GM12878 (cell line): ENCODE measurements around the gene LNPK. TPM values are rescaled to one million over a fixed set of nuclear protein-coding genes. Genes with fewer than 3 reads are reported as not detected.

Experiments
- ATAC-seq: fragments of 200-7000 bp; cut with Tn5 transposase; 3 replicates; pipeline ENCODE4 v1.9.1; 2020; ENCODE audit warnings: mild to moderate bottlenecking, moderate library complexity
- BruUV-seq: library from RNA; stranded (reverse); fragments of 400-500 nt; replicated peaks from 2 replicates; lab custom pipeline; 2021; lab: Mats Ljungman, UMichigan
- CTCF ChIA-PET: fragments of 300-600 bp; sonication (Branson Sonifier 250); formaldehyde crosslinking; extraction: SDS; loops from one replicate; lab custom pipeline; 2021; ENCODE audit warnings: inconsistent platforms; lab: Yijun Ruan, JAX
- POLR2A ChIA-PET: fragments of 350-600 bp; formaldehyde crosslinking; extraction: SDS; loops from one replicate; lab custom pipeline; 2021; ENCODE audit warnings: inconsistent platforms; lab: Charles Lee
- RAD21 ChIA-PET: fragments of 300-600 bp; sonication (Branson Sonifier 250); formaldehyde crosslinking; loops from one replicate; lab custom pipeline; 2023; ENCODE audit warnings: antibody characterized with exemption; ENCODE audit not compliant: unreplicated experiment; lab: Charles Lee
- SMC1A ChIA-PET: fragments of 300-600 bp; sonication (Branson Sonifier 250); formaldehyde crosslinking; loops from one replicate; lab custom pipeline; 2023; ENCODE audit not compliant: unreplicated experiment, uncharacterized antibody; lab: Charles Lee
- DNase-seq: peaks from one replicate; pipeline ENCODE4 v3.0.0-alpha.2; 2011; ENCODE audit warnings: low read depth, low spot score
- FAIRE-seq: peaks from 3 replicates; lab custom pipeline; 2011; peaks lifted over from hg19 to GRCh38; lab: Jason Lieb, UNC
- H2AFZ ChIP-seq: 2 replicates; pipeline ENCODE4 v1.6.0; 2011; ENCODE audit warnings: low read depth, low read length, control low read depth; ENCODE audit not compliant: control insufficient read depth
- H3K27ac ChIP-seq: 2 replicates; pipeline ENCODE4 v1.5.1; 2011; ENCODE audit warnings: control low read depth; ENCODE audit not compliant: control insufficient read depth, insufficient read depth
- H3K27me3 ChIP-seq, 2 experiments: replicated peaks in 1 of 2; 2 replicates each; pipeline versions ENCODE4 v1.6.0 to v1.6.1; 2011; ENCODE audit warnings: low read length in 1 of 2; ENCODE audit not compliant: control insufficient read depth in 2 of 2, insufficient read depth in 2 of 2
- H3K36me3 ChIP-seq, 2 experiments: 2 replicates each; pipeline ENCODE4 v1.5.1; 2011; ENCODE audit warnings: low read length in 1 of 2; ENCODE audit not compliant: control insufficient read depth in 2 of 2, insufficient read depth in 2 of 2
- H3K4me1 ChIP-seq: 2 replicates; pipeline ENCODE4 v1.6.1; 2011; ENCODE audit warnings: mild to moderate bottlenecking, low read length, moderate library complexity, mixed read lengths; ENCODE audit not compliant: control insufficient read depth, insufficient read depth
- H3K4me2 ChIP-seq: 2 replicates; pipeline ENCODE4 v1.6.0; 2011; ENCODE audit warnings: control low read depth; ENCODE audit not compliant: control insufficient read depth, insufficient read depth
- H3K4me3 ChIP-seq: fragments of 200-600 bp; sonication (generic); 2 replicates; pipeline ENCODE4 v1.5.1; 2016
- H3K79me2 ChIP-seq: 2 replicates; pipeline ENCODE4 v1.6.0; 2011; ENCODE audit warnings: low read length; ENCODE audit not compliant: control insufficient read depth, insufficient read depth
- H3K9ac ChIP-seq: 2 replicates; pipeline ENCODE4 v1.8.0; 2011; ENCODE audit warnings: low read length, control low read depth, mixed read lengths; ENCODE audit not compliant: control insufficient read depth, insufficient read depth
- H3K9me3 ChIP-seq: replicated peaks from 3 replicates; pipeline ENCODE4 v1.5.1; 2011; ENCODE audit warnings: mild to moderate bottlenecking, low read length; ENCODE audit not compliant: control insufficient read depth, insufficient read depth
- H4K20me1 ChIP-seq: 2 replicates; pipeline ENCODE4 v1.6.0; 2011; ENCODE audit not compliant: control insufficient read depth, insufficient read depth
- EED ChIP-seq: sonication (generic); IDR thresholded peaks from 2 replicates; pipeline ENCODE4 v1.6.1; 2016; ENCODE audit warnings: antibody characterized with exemption, low read depth
- EGR1 ChIP-seq, 2 experiments: IDR thresholded peaks; 1 replicate in 1 of 2; 2 replicates in 1 of 2; pipeline ENCODE4 v1.6.1; 2011 to 2012; ENCODE audit warnings: low read depth in 2 of 2, low read length in 2 of 2, borderline replicate concordance in 1 of 2, mild to moderate bottlenecking in 1 of 2, moderate library complexity in 1 of 2
- MEF2B ChIP-seq: fragments of 450-650 bp; IDR thresholded peaks from 2 replicates; pipeline ENCODE4 v1.6.1; 2018; ENCODE audit warnings: mild to moderate bottlenecking, moderate library complexity; ENCODE audit not compliant: partially characterized antibody, poor library complexity, severe bottlenecking
- NFXL1 ChIP-seq: fragments of 450-650 bp; IDR thresholded peaks from 2 replicates; pipeline ENCODE4 v1.6.1; 2017; ENCODE audit warnings: antibody characterized with exemption, mild to moderate bottlenecking, borderline replicate concordance
- NR2C2 ChIP-seq: IDR thresholded peaks from 2 replicates; pipeline ENCODE4 v1.6.1; 2011; ENCODE audit warnings: borderline replicate concordance, low read depth; ENCODE audit not compliant: control insufficient read depth, insufficient read length
- NRF1 ChIP-seq: conservative IDR thresholded peaks from 2 replicates; pipeline ENCODE4 v1.6.1; 2011; ENCODE audit warnings: mild to moderate bottlenecking, low read depth, low read length, improper control_type of control experiment
- PML ChIP-seq: IDR thresholded peaks from 2 replicates; pipeline ENCODE4 v1.6.1; 2012; ENCODE audit warnings: low read length, inconsistent platforms
- RELA ChIP-seq: fragments of 450-650 bp; IDR thresholded peaks from 2 replicates; pipeline ENCODE4 v1.8.0; 2014; ENCODE audit warnings: borderline replicate concordance; ENCODE audit not compliant: partially characterized antibody
- WGBS: methylation state at CpG from one replicate; pipeline ENCODE4 v1.1.6; 2016; ENCODE audit warnings: low lambda C conversion rate; ENCODE audit not compliant: insufficient replicate concordance, insufficient coverage; ENCODE audit errors: missing lambda C conversion rate; 5-methylcytosine and 5-hydroxymethylcytosine counted together
- in situ Hi-C: fragments of 300-500 bp; cut with MboI; formaldehyde crosslinking; loops from 9 replicates; pipeline ENCODE4 v1.14.3; 2018; ENCODE audit warnings: mixed read lengths
- intact Hi-C: fragments of 100-400 bp; cut with micrococcal nuclease; formaldehyde crosslinking; loops from one replicate; pipeline ENCODE4 v1.14.2; 2022; ENCODE audit not compliant: unreplicated experiment
- polyA plus RNA-seq, 11 experiments: library from polyadenylated mRNA; depleted of rRNA in 4 of 11; unstranded in 6 of 11; stranded (reverse) in 5 of 11; fragments of >200 nt; fragmentation: Nextera tagmentation in 4 of 11; fragmentation: Illumina TruSeq in 1 of 11; extraction: Ambion mirVana in 4 of 11; extraction: Trizol in 1 of 11; gene quantifications; 1 replicate in 1 of 11; 2 replicates in 10 of 11; pipeline versions ENCODE4 v1.2.1 to v1.2.3, GENCODE V29; 2011 to 2016; ENCODE audit warnings: inconsistent platforms in 2 of 11, missing spikeins in 2 of 11, low read depth in 1 of 11
- total RNA-seq, 4 experiments: library from RNA; depleted of rRNA in 3 of 4; stranded (reverse); fragments of >200 nt in 3 of 4; fragmentation: Illumina TruSeq in 1 of 4; extraction: Trizol in 1 of 4; gene quantifications; 2 replicates each; pipeline versions ENCODE4 v1.2.1 to v1.2.3, GENCODE V29; 2013 to 2021
- TF ChIP-seq, protein P1 (sequence below): fragments of 450-650 bp; IDR thresholded peaks from 2 replicates; pipeline ENCODE4 v1.6.1; 2017; ENCODE audit warnings: mild to moderate bottlenecking
- TF ChIP-seq, protein P2 (sequence below): IDR thresholded peaks from 2 replicates; pipeline ENCODE4 v1.6.1; 2012; ENCODE audit warnings: low read depth, low read length, improper control_type of control experiment

LNPK gene
- total and polyA plus RNA-seq, 10 of the 15 experiments (the other 5 are each of a cell fraction or from before 2014, with no cell fraction given), result 3.2 to 30.0 (median 15.6) TPM

DNA sequence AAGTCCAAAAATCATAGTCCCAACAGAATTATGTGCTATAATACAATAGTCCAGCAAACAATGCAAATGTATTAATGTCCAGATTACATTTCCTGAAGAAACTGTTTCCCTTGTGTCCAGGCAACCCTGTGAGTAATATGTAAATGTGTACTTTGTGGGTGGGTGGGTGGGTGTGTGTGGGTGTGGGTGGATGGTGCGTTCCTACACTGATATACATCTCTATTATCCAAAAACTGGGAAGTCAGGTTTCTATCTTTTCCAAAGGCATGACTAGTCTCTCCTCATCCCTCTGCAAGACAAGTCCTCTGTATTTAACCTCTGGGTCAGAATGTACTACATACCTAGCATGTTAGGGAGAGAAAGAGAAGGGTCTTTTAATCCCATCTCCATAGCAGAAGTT is 71.6 kb downstream of the LNPK start (continued):
- TF ChIP-seq, protein P1, sequence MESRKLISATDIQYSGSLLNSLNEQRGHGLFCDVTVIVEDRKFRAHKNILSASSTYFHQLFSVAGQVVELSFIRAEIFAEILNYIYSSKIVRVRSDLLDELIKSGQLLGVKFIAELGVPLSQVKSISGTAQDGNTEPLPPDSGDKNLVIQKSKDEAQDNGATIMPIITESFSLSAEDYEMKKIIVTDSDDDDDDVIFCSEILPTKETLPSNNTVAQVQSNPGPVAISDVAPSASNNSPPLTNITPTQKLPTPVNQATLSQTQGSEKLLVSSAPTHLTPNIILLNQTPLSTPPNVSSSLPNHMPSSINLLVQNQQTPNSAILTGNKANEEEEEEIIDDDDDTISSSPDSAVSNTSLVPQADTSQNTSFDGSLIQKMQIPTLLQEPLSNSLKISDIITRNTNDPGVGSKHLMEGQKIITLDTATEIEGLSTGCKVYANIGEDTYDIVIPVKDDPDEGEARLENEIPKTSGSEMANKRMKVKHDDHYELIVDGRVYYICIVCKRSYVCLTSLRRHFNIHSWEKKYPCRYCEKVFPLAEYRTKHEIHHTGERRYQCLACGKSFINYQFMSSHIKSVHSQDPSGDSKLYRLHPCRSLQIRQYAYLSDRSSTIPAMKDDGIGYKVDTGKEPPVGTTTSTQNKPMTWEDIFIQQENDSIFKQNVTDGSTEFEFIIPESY, result no peak
- TF ChIP-seq, all 136 proteins: peak for 0

DNA sequence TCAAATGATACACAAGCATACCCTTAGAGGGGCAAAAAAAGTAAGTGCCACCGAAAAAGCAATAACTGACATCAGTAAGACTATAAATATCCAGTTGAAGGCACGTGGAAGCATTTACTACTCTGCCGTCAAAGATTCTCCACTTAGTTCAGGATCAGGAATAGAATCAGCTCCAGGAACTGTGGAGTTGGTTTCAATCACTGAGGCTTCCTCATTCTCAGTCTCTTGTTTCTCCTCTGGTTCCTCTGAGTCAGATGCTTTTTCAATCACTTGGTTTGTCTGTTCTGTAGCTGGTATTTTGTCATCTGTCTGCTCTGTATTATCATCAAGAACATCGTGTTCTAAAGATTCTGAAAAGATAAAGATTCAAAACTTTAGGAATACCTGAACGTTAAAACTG is 72.2 kb downstream of the LNPK start:
- ChIA-PET POLR2A (no interaction called here), SMC1A (interaction anchor here (0.7 kb wide), 1 partner anchor 47 kb away, joined by 3 read pairs; no protein-coding TSS in a partner anchor), CTCF (interaction anchor here (0.8 to 0.9 kb wide), 2 partner anchors 35 to 167 kb away, joined by 3 read pairs; no protein-coding TSS in a partner anchor), RAD21 (no interaction called here)
- H3K27ac ChIP-seq, result no peak overlapping the region
- DNase-seq (no peak), ATAC-seq (no peak), FAIRE-seq (no peak)
- intact Hi-C loops, result no loop called here
- TF ChIP-seq RELA (no peak), EED (no peak), NR2C2 (no peak), NFXL1 (no peak), NRF1 (no peak), MEF2B (no peak), PML (no peak), EGR1 (IDR thresholded peaks at IDR 0.05; ENCODE audit: borderline replicate concordance in 1 of 2, low read depth in 2 of 2, low read length in 2 of 2) (no peak)
- TF ChIP-seq, protein P2, sequence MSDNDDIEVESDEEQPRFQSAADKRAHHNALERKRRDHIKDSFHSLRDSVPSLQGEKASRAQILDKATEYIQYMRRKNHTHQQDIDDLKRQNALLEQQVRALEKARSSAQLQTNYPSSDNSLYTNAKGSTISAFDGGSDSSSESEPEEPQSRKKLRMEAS, result no peak
- no peaks in the 10 kb centered on the region for H3K9me3 ChIP-seq
- no peak overlapping the region for H3K9ac ChIP-seq
- H3K4me1 ChIP-seq, result no peaks in the 10 kb centered on the region
- no peak overlapping the region for H3K4me2 ChIP-seq
- 97% methylated on average over 5 of the region's 5 CpGs for WGBS
- H3K79me2 ChIP-seq, result no peaks in the 10 kb centered on the region
- no peaks in the 10 kb centered on the region for H3K27me3 ChIP-seq
- no peaks in the 10 kb centered on the region for H3K36me3 ChIP-seq
- in situ Hi-C loops, result no loop called here
- no peaks in the 10 kb centered on the region for H4K20me1 ChIP-seq
- no peak overlapping the region for H2AFZ ChIP-seq
- BruUV-seq, result no TSS peak
- no peak overlapping the region for H3K4me3 ChIP-seq
